ENCODE measurements around the gene GPR25.

The GPR25 gene

DNA sequence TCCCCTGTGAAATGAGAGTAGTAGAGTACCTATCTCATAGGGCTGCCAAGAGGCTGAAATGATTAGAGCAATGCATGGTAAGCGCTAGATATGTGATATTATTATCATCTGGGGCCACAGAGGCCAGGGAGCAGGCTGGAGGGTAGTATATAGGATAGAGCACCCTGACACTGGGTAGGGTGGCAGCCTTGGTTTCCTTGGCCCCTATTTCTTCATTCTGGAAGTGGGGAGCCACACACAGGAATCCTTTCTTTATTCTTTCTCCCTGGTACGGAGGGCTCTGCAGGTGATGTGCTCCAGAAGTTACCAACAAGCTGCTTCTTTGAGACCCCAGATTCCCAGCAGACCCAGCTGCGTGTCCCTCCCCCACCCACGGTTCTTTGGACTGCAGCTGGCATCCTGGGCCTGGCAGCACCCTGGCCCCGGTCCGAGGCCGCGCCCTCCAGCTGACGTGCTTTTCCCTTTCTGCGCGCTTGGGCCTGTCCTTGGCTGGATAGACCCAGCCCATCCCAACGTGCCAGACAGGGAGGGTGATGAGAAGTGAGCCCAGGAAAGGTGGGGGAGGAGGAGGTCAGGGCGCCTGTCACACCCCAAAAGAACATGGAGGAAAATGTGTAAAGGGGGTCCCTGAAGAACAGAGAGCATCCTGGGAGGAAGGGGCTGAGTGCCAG is 40.1 kb downstream of the GPR25 start:
- H3K4me3 ChIP-seq (ENCODE audit: low read depth, low read length): no peak overlapping the region
- TF ChIP-seq, protein P1, sequence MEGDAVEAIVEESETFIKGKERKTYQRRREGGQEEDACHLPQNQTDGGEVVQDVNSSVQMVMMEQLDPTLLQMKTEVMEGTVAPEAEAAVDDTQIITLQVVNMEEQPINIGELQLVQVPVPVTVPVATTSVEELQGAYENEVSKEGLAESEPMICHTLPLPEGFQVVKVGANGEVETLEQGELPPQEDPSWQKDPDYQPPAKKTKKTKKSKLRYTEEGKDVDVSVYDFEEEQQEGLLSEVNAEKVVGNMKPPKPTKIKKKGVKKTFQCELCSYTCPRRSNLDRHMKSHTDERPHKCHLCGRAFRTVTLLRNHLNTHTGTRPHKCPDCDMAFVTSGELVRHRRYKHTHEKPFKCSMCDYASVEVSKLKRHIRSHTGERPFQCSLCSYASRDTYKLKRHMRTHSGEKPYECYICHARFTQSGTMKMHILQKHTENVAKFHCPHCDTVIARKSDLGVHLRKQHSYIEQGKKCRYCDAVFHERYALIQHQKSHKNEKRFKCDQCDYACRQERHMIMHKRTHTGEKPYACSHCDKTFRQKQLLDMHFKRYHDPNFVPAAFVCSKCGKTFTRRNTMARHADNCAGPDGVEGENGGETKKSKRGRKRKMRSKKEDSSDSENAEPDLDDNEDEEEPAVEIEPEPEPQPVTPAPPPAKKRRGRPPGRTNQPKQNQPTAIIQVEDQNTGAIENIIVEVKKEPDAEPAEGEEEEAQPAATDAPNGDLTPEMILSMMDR (IDR thresholded peaks at IDR 0.05; ENCODE audit: low read depth, low read length): no peak

GRCh38 chr1:200916152-200916551 is 43.4 kb downstream of the GPR25 start:
- TF ChIP-seq, protein P1 (IDR thresholded peaks at IDR 0.05; ENCODE audit: low read depth, low read length): no peak
- no peak overlapping the region for H3K4me3 ChIP-seq (ENCODE audit: low read depth, low read length)

DNA sequence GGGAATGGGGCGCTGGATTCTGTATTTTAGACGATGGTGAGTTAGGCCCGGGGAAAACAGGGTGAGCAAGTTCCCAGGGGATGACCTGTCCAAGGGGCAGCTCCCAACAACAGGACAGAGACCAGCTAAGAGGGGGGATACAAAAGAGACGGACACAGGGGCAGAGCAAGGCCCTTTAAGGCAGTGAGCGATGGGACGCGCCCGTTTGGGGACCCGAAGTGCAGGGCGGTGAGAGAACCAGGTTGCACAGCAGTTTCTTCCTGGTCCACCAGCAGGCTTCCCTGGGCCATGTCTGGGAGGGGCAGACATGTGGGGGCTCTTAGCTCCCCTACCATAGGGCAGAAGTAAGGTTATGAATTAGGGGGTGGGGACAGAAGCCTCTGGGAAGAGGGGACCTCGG is 43.9 kb downstream of the GPR25 start:
- H3K4me3 ChIP-seq (ENCODE audit: low read depth, low read length): no peak overlapping the region

GRCh38 chr1:200917291-200917817 is 44.6 kb downstream of the GPR25 start:
- TF ChIP-seq, protein P1 (IDR thresholded peaks at IDR 0.05; ENCODE audit: low read depth, low read length): no peak
- no peak overlapping the region for H3K4me3 ChIP-seq (ENCODE audit: low read depth, low read length)

More for the DNA sequence above, 43.9 kb downstream of the GPR25 start:
- TF ChIP-seq, protein P1 (IDR thresholded peaks at IDR 0.05; ENCODE audit: low read depth, low read length): no peak

GRCh38 chr1:200918006-200918405 is 45.2 kb downstream of the GPR25 start:
- TF ChIP-seq, protein P1 (IDR thresholded peaks at IDR 0.05; ENCODE audit: low read depth, low read length): no peak
- H3K4me3 ChIP-seq (ENCODE audit: low read depth, low read length): no peak overlapping the region

DNA sequence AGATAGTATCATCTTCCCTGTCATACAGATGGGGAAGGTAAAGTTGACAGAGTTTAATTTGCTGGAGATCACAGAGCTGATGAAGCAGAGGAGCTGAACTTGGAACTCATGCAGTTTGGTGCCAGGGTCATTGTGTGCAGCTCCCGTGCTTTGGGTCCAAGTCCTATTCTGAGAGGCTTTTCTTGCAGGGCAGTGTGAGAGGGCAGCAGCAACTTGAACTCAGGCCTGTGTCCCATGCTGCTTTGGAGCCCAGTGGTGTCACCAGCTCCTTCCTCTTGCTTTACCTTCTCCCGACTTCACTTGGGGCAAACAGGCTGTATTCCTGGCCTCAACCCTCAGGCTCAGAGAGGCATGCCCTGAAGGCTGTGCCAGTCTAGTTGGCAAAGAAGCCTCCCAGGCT is 46.6 kb downstream of the GPR25 start:
- TF ChIP-seq, protein P1 (IDR thresholded peaks at IDR 0.05; ENCODE audit: low read depth, low read length): no peak
- H3K4me3 ChIP-seq (ENCODE audit: low read depth, low read length): no peak overlapping the region

- no peak overlapping the region for H3K4me3 ChIP-seq (ENCODE audit: low read depth, low read length)
- TF ChIP-seq, protein P1 (IDR thresholded peaks at IDR 0.05; ENCODE audit: low read depth, low read length): no peak
Observed at GRCh38 chr1:200921571-200922110, 48.9 kb downstream of the GPR25 start.

Data from WI38 (cell line).